HepG2 (cell line): Measurements from ENCODE around the gene FRMD4B. TPM values are rescaled to one million over a fixed set of nuclear protein-coding genes. Genes with fewer than 3 reads are reported as not detected.

Experiments used
- ARID2 ChIP-seq: sonication (generic); formaldehyde crosslinking; IDR thresholded peaks from 2 replicates; pipeline ENCODE4 v1.8.1; 2022; ENCODE audit warnings: mild to moderate bottlenecking, missing genetic modification reagents, borderline replicate concordance
- ATM ChIP-seq: fragments of 450-650 bp; IDR thresholded peaks from 2 replicates; pipeline ENCODE4 v1.7.1; 2017; ENCODE audit warnings: mild to moderate bottlenecking, borderline replicate concordance
- BCL3 ChIP-seq: sonication (generic); formaldehyde crosslinking; IDR thresholded peaks from 2 replicates; pipeline ENCODE4 v1.5.1; 2020; ENCODE audit warnings: mild to moderate bottlenecking, missing genetic modification reagents, moderate library complexity
- ETV5 ChIP-seq: IDR thresholded peaks from 2 replicates; pipeline ENCODE4 v1.6.1; 2018; ENCODE audit warnings: missing biosample characterization, missing genetic modification reagents, inconsistent platforms, borderline replicate concordance
- MIXL1 ChIP-seq: IDR thresholded peaks from 2 replicates; pipeline ENCODE4 v1.6.1; 2016
- REPIN1 ChIP-seq: sonication (generic); formaldehyde crosslinking; IDR thresholded peaks from 2 replicates; pipeline ENCODE4 v1.8.0; 2022; ENCODE audit warnings: missing genetic modification reagents, low read depth, mild to moderate bottlenecking, borderline replicate concordance
- RFX1 ChIP-seq: fragments of 450-650 bp; IDR thresholded peaks from 2 replicates; pipeline ENCODE4 v1.6.1; 2017
- SMYD3 ChIP-seq: sonication (generic); formaldehyde crosslinking; IDR thresholded peaks from 2 replicates; pipeline ENCODE4 v1.8.1; 2023; ENCODE audit warnings: mild to moderate bottlenecking, missing genetic modification reagents
- TEAD2 ChIP-seq: sonication (generic); formaldehyde crosslinking; IDR thresholded peaks from 2 replicates; pipeline ENCODE4 v1.9.0; 2021; ENCODE audit warnings: missing genetic modification reagents
- ZBED4 ChIP-seq: sonication (generic); formaldehyde crosslinking; IDR thresholded peaks from 2 replicates; pipeline ENCODE4 v1.4.0; 2020; ENCODE audit warnings: missing genetic modification reagents, borderline replicate concordance
- ZNF20 ChIP-seq: sonication (generic); formaldehyde crosslinking; IDR thresholded peaks from 2 replicates; pipeline ENCODE4 v1.4.0; 2020; ENCODE audit warnings: mild to moderate bottlenecking, moderate library complexity, missing genetic modification reagents
- ZNF33A ChIP-seq: sonication (generic); formaldehyde crosslinking; IDR thresholded peaks from 2 replicates; pipeline ENCODE4 v1.5.1; 2020; ENCODE audit warnings: missing genetic modification reagents, mild to moderate bottlenecking, moderate library complexity, borderline replicate concordance
- ZNF414 ChIP-seq: sonication (generic); formaldehyde crosslinking; IDR thresholded peaks from 2 replicates; pipeline ENCODE4 v1.5.0; 2020; ENCODE audit warnings: missing genetic modification reagents
- ZNF432 ChIP-seq: sonication (generic); formaldehyde crosslinking; IDR thresholded peaks from 2 replicates; pipeline ENCODE4 v1.5.0; 2020; ENCODE audit warnings: missing genetic modification reagents, mild to moderate bottlenecking, borderline replicate concordance
- ZNF570 ChIP-seq: sonication (generic); formaldehyde crosslinking; IDR thresholded peaks from 2 replicates; pipeline ENCODE4 v1.4.0; 2020; ENCODE audit warnings: mild to moderate bottlenecking, missing genetic modification reagents, borderline replicate concordance
- polyA plus RNA-seq, 8 experiments: library from polyadenylated mRNA; depleted of rRNA in 3 of 8; stranded (reverse) in 7 of 8; unstranded in 1 of 8; fragments of >200 nt; fragmentation: Illumina TruSeq in 4 of 8; extraction: Trizol in 4 of 8; gene quantifications; 2 replicates each; pipeline versions ENCODE4 v1.2.1 to v1.2.3, GENCODE V29; 2011 to 2016; ENCODE audit warnings: low read depth in 4 of 8, missing spikeins in 1 of 8, mixed read lengths in 1 of 8; ENCODE audit not compliant: insufficient read depth in 1 of 8
- total RNA-seq, 5 experiments: library from RNA; depleted of rRNA; stranded (reverse); fragments of >200 nt; fragmentation: Illumina TruSeq; extraction: Trizol; gene quantifications; 2 replicates each; pipeline ENCODE4 v1.2.3, GENCODE V29; 2016; ENCODE audit warnings: low read depth in 1 of 5
- TF ChIP-seq, protein P1 (sequence below), 2 experiments: IDR thresholded peaks; 2 replicates each; pipeline ENCODE4 v1.6.1; 2011 to 2012; ENCODE audit warnings: low read length in 2 of 2, borderline replicate concordance in 1 of 2, low read depth in 1 of 2, mild to moderate bottlenecking in 1 of 2, moderate library complexity in 1 of 2
- TF ChIP-seq, protein P2 (sequence below): sonication (generic); formaldehyde crosslinking; IDR thresholded peaks from 2 replicates; pipeline ENCODE4 v1.8.1; 2023; ENCODE audit warnings: mild to moderate bottlenecking, missing genetic modification reagents

FRMD4B gene
- total and polyA plus RNA-seq, 2 of the 13 experiments (the other 11 are each of a cell fraction or from before 2014, with no cell fraction given), result 3.0 to 3.3 TPM

DNA sequence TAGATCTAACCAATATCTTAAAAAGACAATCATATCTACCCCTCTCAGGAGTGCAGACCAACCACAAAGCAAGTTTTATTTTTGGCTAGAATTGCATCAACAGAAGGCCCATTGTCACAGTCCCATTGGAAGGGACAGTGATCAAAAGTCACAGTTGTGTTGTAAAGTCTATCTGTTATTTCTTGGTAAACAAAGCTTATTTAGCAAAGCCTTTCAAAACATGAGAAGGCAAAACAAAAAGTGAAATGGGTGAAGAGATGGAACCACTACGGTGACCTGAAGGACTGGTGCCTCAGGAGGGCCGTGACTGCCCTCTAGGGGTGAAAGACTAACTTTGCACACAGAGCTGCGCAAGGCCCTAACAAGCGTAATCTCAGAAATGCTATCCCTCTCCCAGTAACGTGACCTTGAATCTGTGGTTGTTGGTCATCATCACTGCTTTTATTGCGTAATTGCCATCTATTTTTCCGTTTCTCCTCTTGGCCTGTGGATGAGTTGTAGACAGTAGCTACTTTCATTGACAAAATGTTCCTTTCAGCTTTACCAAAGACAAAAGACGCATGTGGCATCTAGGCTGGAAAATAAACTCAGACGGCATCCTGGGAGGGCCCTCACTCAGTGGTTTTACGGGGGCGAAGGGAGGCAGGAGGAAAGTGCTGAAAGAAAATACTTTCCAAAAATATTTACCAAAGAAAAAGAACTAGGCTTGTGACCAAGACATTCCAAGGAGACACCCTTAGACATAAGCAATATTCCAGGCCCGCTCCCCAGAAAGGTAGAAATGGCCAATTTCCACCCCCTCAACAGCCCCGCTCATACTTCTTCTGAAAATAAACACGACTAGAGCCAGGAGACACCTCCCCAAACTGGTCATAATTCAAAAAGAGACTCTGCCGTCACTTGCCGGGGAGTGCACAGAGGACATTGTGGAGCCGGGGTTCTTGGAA is 79.4 kb downstream of the FRMD4B start (continued):
- TF ChIP-seq, protein P1, sequence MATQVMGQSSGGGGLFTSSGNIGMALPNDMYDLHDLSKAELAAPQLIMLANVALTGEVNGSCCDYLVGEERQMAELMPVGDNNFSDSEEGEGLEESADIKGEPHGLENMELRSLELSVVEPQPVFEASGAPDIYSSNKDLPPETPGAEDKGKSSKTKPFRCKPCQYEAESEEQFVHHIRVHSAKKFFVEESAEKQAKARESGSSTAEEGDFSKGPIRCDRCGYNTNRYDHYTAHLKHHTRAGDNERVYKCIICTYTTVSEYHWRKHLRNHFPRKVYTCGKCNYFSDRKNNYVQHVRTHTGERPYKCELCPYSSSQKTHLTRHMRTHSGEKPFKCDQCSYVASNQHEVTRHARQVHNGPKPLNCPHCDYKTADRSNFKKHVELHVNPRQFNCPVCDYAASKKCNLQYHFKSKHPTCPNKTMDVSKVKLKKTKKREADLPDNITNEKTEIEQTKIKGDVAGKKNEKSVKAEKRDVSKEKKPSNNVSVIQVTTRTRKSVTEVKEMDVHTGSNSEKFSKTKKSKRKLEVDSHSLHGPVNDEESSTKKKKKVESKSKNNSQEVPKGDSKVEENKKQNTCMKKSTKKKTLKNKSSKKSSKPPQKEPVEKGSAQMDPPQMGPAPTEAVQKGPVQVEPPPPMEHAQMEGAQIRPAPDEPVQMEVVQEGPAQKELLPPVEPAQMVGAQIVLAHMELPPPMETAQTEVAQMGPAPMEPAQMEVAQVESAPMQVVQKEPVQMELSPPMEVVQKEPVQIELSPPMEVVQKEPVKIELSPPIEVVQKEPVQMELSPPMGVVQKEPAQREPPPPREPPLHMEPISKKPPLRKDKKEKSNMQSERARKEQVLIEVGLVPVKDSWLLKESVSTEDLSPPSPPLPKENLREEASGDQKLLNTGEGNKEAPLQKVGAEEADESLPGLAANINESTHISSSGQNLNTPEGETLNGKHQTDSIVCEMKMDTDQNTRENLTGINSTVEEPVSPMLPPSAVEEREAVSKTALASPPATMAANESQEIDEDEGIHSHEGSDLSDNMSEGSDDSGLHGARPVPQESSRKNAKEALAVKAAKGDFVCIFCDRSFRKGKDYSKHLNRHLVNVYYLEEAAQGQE (IDR thresholded peaks at IDR 0.05; ENCODE audit: borderline replicate concordance in 1 of 2, low read depth in 1 of 2, low read length in 2 of 2), result no peak
- no peak for TF ChIP-seq ARID2 (CRISPR knock-in tag)
- TF ChIP-seq RFX1, result no peak
- TF ChIP-seq, protein P2, sequence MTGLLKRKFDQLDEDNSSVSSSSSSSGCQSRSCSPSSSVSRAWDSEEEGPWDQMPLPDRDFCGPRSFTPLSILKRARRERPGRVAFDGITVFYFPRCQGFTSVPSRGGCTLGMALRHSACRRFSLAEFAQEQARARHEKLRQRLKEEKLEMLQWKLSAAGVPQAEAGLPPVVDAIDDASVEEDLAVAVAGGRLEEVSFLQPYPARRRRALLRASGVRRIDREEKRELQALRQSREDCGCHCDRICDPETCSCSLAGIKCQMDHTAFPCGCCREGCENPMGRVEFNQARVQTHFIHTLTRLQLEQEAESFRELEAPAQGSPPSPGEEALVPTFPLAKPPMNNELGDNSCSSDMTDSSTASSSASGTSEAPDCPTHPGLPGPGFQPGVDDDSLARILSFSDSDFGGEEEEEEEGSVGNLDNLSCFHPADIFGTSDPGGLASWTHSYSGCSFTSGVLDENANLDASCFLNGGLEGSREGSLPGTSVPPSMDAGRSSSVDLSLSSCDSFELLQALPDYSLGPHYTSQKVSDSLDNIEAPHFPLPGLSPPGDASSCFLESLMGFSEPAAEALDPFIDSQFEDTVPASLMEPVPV, result no peak
- TF ChIP-seq ETV5 (CRISPR knock-in tag), result no peak
- TF ChIP-seq ZNF33A, result no peak
- no peak for TF ChIP-seq TEAD2 (CRISPR knock-in tag)
- no peak for TF ChIP-seq ZNF20 (CRISPR knock-in tag)
- no peak for TF ChIP-seq ZNF570
- TF ChIP-seq ATM, result no peak
- no peak for TF ChIP-seq ZNF414 (CRISPR knock-in tag)
- no peak for TF ChIP-seq ZNF432 (CRISPR knock-in tag)
- TF ChIP-seq MIXL1 (CRISPR knock-in tag), result peak; percentile 43; the same call in 1 of the 2 replicates
- no peak for TF ChIP-seq BCL3 (CRISPR knock-in tag)
- no peak for TF ChIP-seq ZBED4 (CRISPR knock-in tag)
- no peak for TF ChIP-seq SMYD3 (CRISPR knock-in tag)
- TF ChIP-seq REPIN1 (CRISPR knock-in tag), result no peak
